Mucosa of descending colon (tissue), 3 donors: ENCODE data around the gene MREG. TPM values are rescaled to one million over a fixed set of nuclear protein-coding genes. Genes with fewer than 3 reads are reported as not detected.

Experiments
- ATAC-seq: fragments of 200-7000 bp; cut with Tn5 transposase; one replicate; pipeline ENCODE4 v1.9.1; 2020; ENCODE audit warnings: mild to moderate bottlenecking, moderate library complexity
- DNase-seq, 3 donors: peaks; one replicate each; pipeline ENCODE4 v3.0.0-alpha.2; 2020
- H3K36me3 ChIP-seq: fragments of 200-600 bp; one replicate; pipeline ENCODE4 v1.8.0; 2021; ENCODE audit warnings: low read depth, mild to moderate bottlenecking
- H3K4me1 ChIP-seq: fragments of 200-600 bp; one replicate; pipeline ENCODE4 v1.8.0; 2021; ENCODE audit warnings: low read depth, mild to moderate bottlenecking
- H3K4me3 ChIP-seq: fragments of 200-600 bp; one replicate; pipeline ENCODE4 v1.8.0; 2021; ENCODE audit warnings: mild to moderate bottlenecking
- H3K9me3 ChIP-seq: fragments of 200-600 bp; one replicate; pipeline ENCODE4 v1.8.0; 2021; ENCODE audit warnings: mild to moderate bottlenecking
- CTCF ChIP-seq: fragments of 200-600 bp; IDR thresholded peaks from one replicate; pipeline ENCODE4 v1.8.0; 2022; ENCODE audit warnings: antibody characterized with exemption, mild to moderate bottlenecking
- intact Hi-C, 2 donors: fragments of 100-400 bp; cut with DNase I in 1 of 2; cut with micrococcal nuclease in 1 of 2; formaldehyde crosslinking; loops; one replicate each; pipeline versions ENCODE4 v1.11.0 to v1.11.1; 2022; cut with DNase I, micrococcal nuclease
- total RNA-seq, 3 donors: library from RNA; stranded (reverse); fragmentation: NEBNext Ultra II Directional in 2 of 3; extraction: Animal tissue kit (Norgen Biotek cat#: 25700) in 2 of 3; gene quantifications; one replicate each; pipeline versions ENCODE4 v1.2.1 to v1.2.4, GENCODE V29; 2021 to 2023
- donor health status: DM: no; HTN: no; CAD: no; lungs with moderate emphysema.
- donor health status: DM: no; HTN: no; CAD: no.
- donor health status: DM: no; HTN: yes; CAD: no.

MREG gene
- total RNA-seq, 3 donors from 2014 or later: 5.7 to 10.9 (median 8.5) TPM

GRCh38 chr2:216031960-216032689 is 18.8 kb upstream of the MREG start:
- ATAC-seq (no peak), DNase-seq (no peak)
- H3K4me3 ChIP-seq: no peak overlapping the region
- intact Hi-C loops: no loop called here
- no peaks in the 10 kb centered on the region for H3K36me3 ChIP-seq
- no peaks in the 10 kb centered on the region for H3K9me3 ChIP-seq
- no peaks in the 10 kb centered on the region for H3K4me1 ChIP-seq
- no peak for TF ChIP-seq CTCF

- H3K4me3 ChIP-seq: no peak overlapping the region
- TF ChIP-seq CTCF: no peak
- no peaks in the 10 kb centered on the region for H3K36me3 ChIP-seq
- intact Hi-C loops: no loop called here
- no peaks in the 10 kb centered on the region for H3K9me3 ChIP-seq
- H3K4me1 ChIP-seq: no peaks in the 10 kb centered on the region
- ATAC-seq (no peak), DNase-seq (no peak)
Observed at GRCh38 chr2:216030216-216030615, 16.9 kb upstream of the MREG start.

- intact Hi-C loops: no loop called here
- no peak for TF ChIP-seq CTCF
- H3K36me3 ChIP-seq: no peaks in the 10 kb centered on the region
- no peak overlapping the region for H3K4me3 ChIP-seq
- H3K9me3 ChIP-seq: no peaks in the 10 kb centered on the region
- ATAC-seq: no peak
- H3K4me1 ChIP-seq: no peaks in the 10 kb centered on the region
- no peak for DNase-seq
Observed at GRCh38 chr2:216029416-216030129, 16.2 kb upstream of the MREG start.

- DNase-seq: no peak
- no peaks in the 10 kb centered on the region for H3K9me3 ChIP-seq
- H3K36me3 ChIP-seq: no peaks in the 10 kb centered on the region
- TF ChIP-seq CTCF: no peak
- H3K4me3 ChIP-seq: no peak overlapping the region
- ATAC-seq: no peak
- intact Hi-C loops: no loop called here
- no peaks in the 10 kb centered on the region for H3K4me1 ChIP-seq
Observed at GRCh38 chr2:216024779-216025336, 11.5 kb upstream of the MREG start.

GRCh38 chr2:216023055-216023648 is 9.8 kb upstream of the MREG start:
- ATAC-seq (peak; percentile 75), DNase-seq (peak in 1 of 3 donors; percentile 64)
- no peaks in the 10 kb centered on the region for H3K36me3 ChIP-seq
- intact Hi-C loops: no loop called here
- H3K4me1 ChIP-seq: no peaks in the 10 kb centered on the region
- peak; percentile 20 for TF ChIP-seq CTCF
- no peak overlapping the region for H3K4me3 ChIP-seq
- H3K9me3 ChIP-seq: no peaks in the 10 kb centered on the region
